CD14-positive monocyte (primary cell): ENCODE measurements around the gene SMYD3. TPM values are rescaled to one million over a fixed set of nuclear protein-coding genes. Genes with fewer than 3 reads are reported as not detected.

ENCODE experiments used
- DNase-seq, 3 donors: peaks; one replicate each; pipeline ENCODE4 v3.0.0-alpha.2; 2011 to 2022
- H2AFZ ChIP-seq: 2 replicates; pipeline ENCODE4 v1.6.0; 2012; ENCODE audit warnings: mild to moderate bottlenecking, low read depth, low read length, inconsistent platforms; ENCODE audit not compliant: insufficient read depth, poor library complexity, severe bottlenecking
- H3K27ac ChIP-seq, 2 donors: 1 replicate in 1 of 2; 2 replicates in 1 of 2; pipeline ENCODE4 v1.5.1; 2012 to 2013; ENCODE audit warnings: low read length in 2 of 2, control low read depth in 1 of 2, inconsistent platforms in 1 of 2, low read depth in 1 of 2, mild to moderate bottlenecking in 1 of 2
- H3K27me3 ChIP-seq, 2 donors: one replicate each; pipeline versions ENCODE4 v1.6.0 to v1.6.1; 2011 to 2013; ENCODE audit warnings: low read length in 2 of 2; ENCODE audit not compliant: control insufficient read depth in 2 of 2, insufficient read depth in 2 of 2
- H3K36me3 ChIP-seq, 2 donors: replicated peaks in 1 of 2; 1 replicate in 1 of 2; 2 replicates in 1 of 2; pipeline versions ENCODE4 v1.5.1 to v1.6.1; 2012 to 2013; ENCODE audit warnings: low read length in 2 of 2, control low read depth in 1 of 2, inconsistent platforms in 1 of 2, mild to moderate bottlenecking in 1 of 2; ENCODE audit not compliant: insufficient read depth in 2 of 2, control insufficient read depth in 1 of 2
- H3K4me1 ChIP-seq, 2 donors: 1 replicate in 1 of 2; 2 replicates in 1 of 2; pipeline versions ENCODE4 v1.5.1 to v1.6.1; 2012 to 2013; ENCODE audit warnings: low read length in 2 of 2, control low read depth in 1 of 2, inconsistent platforms in 1 of 2, mild to moderate bottlenecking in 1 of 2, moderate library complexity in 1 of 2; ENCODE audit not compliant: insufficient read depth in 2 of 2, control insufficient read depth in 1 of 2
- H3K4me2 ChIP-seq: replicated peaks from 2 replicates; pipeline ENCODE3; 2012; ENCODE audit warnings: low read length, moderate library complexity, mild to moderate bottlenecking; ENCODE audit not compliant: poor library complexity, severe bottlenecking; ENCODE audit errors: extremely low read depth
- H3K4me3 ChIP-seq, 3 experiments: fragments of 200-600 bp in 1 of 3; sonication (generic) in 1 of 3; replicated peaks in 1 of 3; 1 replicate in 2 of 3; 2 replicates in 1 of 3; pipeline ENCODE4 v1.5.1; 2011 to 2013; ENCODE audit warnings: low read length in 3 of 3, mild to moderate bottlenecking in 3 of 3, control low read depth in 2 of 3, low read depth in 2 of 3, inconsistent platforms in 1 of 3, moderate library complexity in 1 of 3
- H3K79me2 ChIP-seq: 2 replicates; pipeline ENCODE4 v1.6.0; 2012; ENCODE audit warnings: mild to moderate bottlenecking, control low read depth, inconsistent platforms, low read length, moderate library complexity; ENCODE audit not compliant: insufficient read depth
- H3K9ac ChIP-seq: 2 replicates; pipeline ENCODE4 v1.6.0; 2017; ENCODE audit warnings: low read length, mild to moderate bottlenecking; ENCODE audit not compliant: insufficient read depth, poor library complexity, severe bottlenecking
- H3K9me3 ChIP-seq, 2 donors: replicated peaks in 1 of 2; 1 replicate in 1 of 2; 2 replicates in 1 of 2; pipeline versions ENCODE4 v1.5.1 to v1.6.1; 2012 to 2013; ENCODE audit warnings: low read length in 2 of 2, control low read depth in 1 of 2; ENCODE audit not compliant: control insufficient read depth in 1 of 2, insufficient read depth in 1 of 2
- H4K20me1 ChIP-seq: 2 replicates; pipeline ENCODE4 v1.6.0; 2012; ENCODE audit warnings: mild to moderate bottlenecking, low read length, control low read depth, moderate library complexity; ENCODE audit not compliant: insufficient read depth
- H3K27ac Mint-ChIP-seq, 7 donors: one replicate each; pipeline ENCODE4 v1.8.0; 2020; ENCODE audit warnings: mild to moderate bottlenecking in 7 of 7, mixed read lengths in 7 of 7, moderate library complexity in 6 of 7, inconsistent platforms in 2 of 7
- H3K27me3 Mint-ChIP-seq, 3 donors: one replicate each; pipeline ENCODE4 v1.8.0; 2021 to 2022; ENCODE audit warnings: low read depth in 3 of 3, mild to moderate bottlenecking in 3 of 3, mixed read lengths in 3 of 3, moderate library complexity in 3 of 3, inconsistent platforms in 1 of 3
- H3K36me3 Mint-ChIP-seq, 2 donors: one replicate each; pipeline ENCODE4 v1.8.0; 2020; ENCODE audit warnings: mixed read lengths in 2 of 2, inconsistent platforms in 1 of 2, mild to moderate bottlenecking in 1 of 2
- H3K4me1 Mint-ChIP-seq: one replicate; pipeline ENCODE4 v1.8.0; 2020; ENCODE audit warnings: mild to moderate bottlenecking, mixed read lengths
- H3K4me3 Mint-ChIP-seq, 2 donors: one replicate each; pipeline ENCODE4 v1.8.0; 2020; ENCODE audit warnings: mild to moderate bottlenecking in 2 of 2, mixed read lengths in 2 of 2, moderate library complexity in 1 of 2
- H3K9me3 Mint-ChIP-seq, 7 donors: one replicate each; pipeline ENCODE4 v1.8.0; 2020 to 2022; ENCODE audit warnings: mixed read lengths in 7 of 7, mild to moderate bottlenecking in 6 of 7, moderate library complexity in 6 of 7, inconsistent platforms in 2 of 7
- WGBS: methylation state at CpG from one replicate; pipeline ENCODE4 v1.1.5; 2013; ENCODE audit warnings: missing lambda C conversion rate; ENCODE audit not compliant: insufficient coverage; 5-methylcytosine and 5-hydroxymethylcytosine counted together
- intact Hi-C, 2 donors: fragments of 100-400 bp; cut with micrococcal nuclease; formaldehyde crosslinking; loops; one replicate each; pipeline versions ENCODE4 v1.15.0 to v1.15.1; 2023
- polyA plus RNA-seq, 3 donors: library from polyadenylated mRNA; depleted of rRNA in 1 of 3; unstranded in 2 of 3; stranded (reverse) in 1 of 3; fragments of 300-500 nt in 2 of 3; fragments of >200 nt in 1 of 3; fragmentation: Illumina TruSeq in 2 of 3; gene quantifications; 1 replicate in 2 of 3; 2 replicates in 1 of 3; pipeline ENCODE4 v1.2.3, GENCODE V29; 2012 to 2021
- TF ChIP-seq, protein P1 (sequence below): fragments of 200-600 bp; IDR thresholded peaks from one replicate; pipeline ENCODE4 v1.8.0; 2022; ENCODE audit warnings: antibody characterized with exemption, mild to moderate bottlenecking

The SMYD3 gene
- polyA plus RNA-seq, 3 donors = 2.7 to 8.4 (median 4.0) TPM

DNA sequence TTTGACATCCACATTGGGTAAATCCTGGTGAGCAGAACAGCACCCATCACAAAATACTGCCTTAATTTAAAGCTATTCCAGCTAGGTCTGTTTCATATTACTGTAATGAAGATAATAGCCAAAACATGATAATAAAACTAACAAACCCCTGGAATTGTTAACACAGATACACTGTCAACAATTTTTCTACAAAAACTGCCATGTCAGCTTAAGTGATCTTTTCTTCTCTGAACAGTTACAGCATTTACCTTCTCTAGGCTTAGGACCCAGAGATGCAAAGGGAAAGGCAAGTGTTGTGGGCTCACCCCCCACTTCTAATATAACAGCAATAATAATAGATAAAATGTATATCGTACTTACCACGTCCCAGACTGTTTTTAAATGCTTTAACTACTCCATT, 92.1 kb downstream of the SMYD3 start:
- peaks cover 3 to 7% of the 10 kb centered on the region in 2 donors for H3K36me3 Mint-ChIP-seq

DNA sequence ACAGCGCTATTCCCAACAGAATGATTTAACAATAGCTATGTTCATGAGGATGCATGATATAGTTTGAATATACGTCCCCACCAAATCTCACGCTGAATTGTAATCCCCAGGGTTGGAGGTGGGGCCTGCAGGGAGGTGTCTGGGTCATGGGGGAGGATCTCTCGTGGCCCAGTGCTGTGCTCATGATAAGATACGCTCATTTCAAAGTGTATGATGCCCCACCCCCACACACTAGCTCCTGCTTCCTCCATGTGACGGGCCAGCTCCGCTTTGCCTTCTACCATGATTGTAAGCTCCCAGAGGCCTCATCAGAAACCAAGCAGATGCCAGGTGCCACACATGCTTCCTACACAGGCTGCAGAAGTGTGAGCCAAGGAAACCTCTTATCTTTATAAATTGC, 93.6 kb downstream of the SMYD3 start:
- H3K4me3 Mint-ChIP-seq = no peak overlapping the region
- H3K9me3 Mint-ChIP-seq = peaks cover 0 to 10% (median 5%) of the 10 kb centered on the region in 7 donors

More for the DNA sequence above, 92.1 kb downstream of the SMYD3 start:
- Histone ChIP-seq H3K27me3 (no peaks in the 10 kb centered on the region), H3K27ac (no peak overlapping the region), H3K9ac (no peak overlapping the region), H3K79me2 (no peaks in the 10 kb centered on the region), H4K20me1 (no peaks in the 10 kb centered on the region), H3K36me3 (no peaks in the 10 kb centered on the region), H3K4me3 (no peak overlapping the region), H3K4me2 (no peak overlapping the region), H2AFZ (no peak overlapping the region), H3K9me3 (peaks cover 5 to 12% of the 10 kb centered on the region in 2 donors), H3K4me1 (no peaks in the 10 kb centered on the region)
- no CpG with 5 or more reads among the region's 2 CpGs for WGBS
- peaks cover 3% of the 10 kb centered on the region for H3K4me1 Mint-ChIP-seq
- intact Hi-C loops = no loop called here
- no peak overlapping the region for H3K27ac Mint-ChIP-seq
- H3K9me3 Mint-ChIP-seq = peaks cover 9 to 22% (median 17%) of the 10 kb centered on the region in 7 donors
- no peaks in the 10 kb centered on the region for H3K27me3 Mint-ChIP-seq
- no peak for DNase-seq
- no peak overlapping the region for H3K4me3 Mint-ChIP-seq
- TF ChIP-seq, protein P1, sequence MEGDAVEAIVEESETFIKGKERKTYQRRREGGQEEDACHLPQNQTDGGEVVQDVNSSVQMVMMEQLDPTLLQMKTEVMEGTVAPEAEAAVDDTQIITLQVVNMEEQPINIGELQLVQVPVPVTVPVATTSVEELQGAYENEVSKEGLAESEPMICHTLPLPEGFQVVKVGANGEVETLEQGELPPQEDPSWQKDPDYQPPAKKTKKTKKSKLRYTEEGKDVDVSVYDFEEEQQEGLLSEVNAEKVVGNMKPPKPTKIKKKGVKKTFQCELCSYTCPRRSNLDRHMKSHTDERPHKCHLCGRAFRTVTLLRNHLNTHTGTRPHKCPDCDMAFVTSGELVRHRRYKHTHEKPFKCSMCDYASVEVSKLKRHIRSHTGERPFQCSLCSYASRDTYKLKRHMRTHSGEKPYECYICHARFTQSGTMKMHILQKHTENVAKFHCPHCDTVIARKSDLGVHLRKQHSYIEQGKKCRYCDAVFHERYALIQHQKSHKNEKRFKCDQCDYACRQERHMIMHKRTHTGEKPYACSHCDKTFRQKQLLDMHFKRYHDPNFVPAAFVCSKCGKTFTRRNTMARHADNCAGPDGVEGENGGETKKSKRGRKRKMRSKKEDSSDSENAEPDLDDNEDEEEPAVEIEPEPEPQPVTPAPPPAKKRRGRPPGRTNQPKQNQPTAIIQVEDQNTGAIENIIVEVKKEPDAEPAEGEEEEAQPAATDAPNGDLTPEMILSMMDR = no peak

More for the DNA sequence above, 93.6 kb downstream of the SMYD3 start:
- H3K4me1 Mint-ChIP-seq = peaks cover 3% of the 10 kb centered on the region
- Histone ChIP-seq H4K20me1 (no peaks in the 10 kb centered on the region), H3K9ac (no peak overlapping the region), H3K4me2 (no peak overlapping the region), H2AFZ (no peak overlapping the region), H3K36me3 (no peaks in the 10 kb centered on the region), H3K27ac (no peak overlapping the region), H3K27me3 (no peaks in the 10 kb centered on the region), H3K9me3 (peaks cover 0 to 3% of the 10 kb centered on the region in 2 donors), H3K79me2 (no peaks in the 10 kb centered on the region), H3K4me1 (no peaks in the 10 kb centered on the region), H3K4me3 (no peak overlapping the region)
- no peak for DNase-seq
- TF ChIP-seq, protein P1 = no peak
- WGBS = 96% methylated on average over 4 of the region's 7 CpGs
- no peaks in the 10 kb centered on the region for H3K27me3 Mint-ChIP-seq
- H3K36me3 Mint-ChIP-seq = no peaks in the 10 kb centered on the region
- no peak overlapping the region for H3K27ac Mint-ChIP-seq
- intact Hi-C loops = no loop called here
